Measurements from ENCODE around the gene NPSR1.
A peak's percentile ranks its signal among the peaks of the same experiment; 100 is the strongest.

Gene NPSR1

DNA sequence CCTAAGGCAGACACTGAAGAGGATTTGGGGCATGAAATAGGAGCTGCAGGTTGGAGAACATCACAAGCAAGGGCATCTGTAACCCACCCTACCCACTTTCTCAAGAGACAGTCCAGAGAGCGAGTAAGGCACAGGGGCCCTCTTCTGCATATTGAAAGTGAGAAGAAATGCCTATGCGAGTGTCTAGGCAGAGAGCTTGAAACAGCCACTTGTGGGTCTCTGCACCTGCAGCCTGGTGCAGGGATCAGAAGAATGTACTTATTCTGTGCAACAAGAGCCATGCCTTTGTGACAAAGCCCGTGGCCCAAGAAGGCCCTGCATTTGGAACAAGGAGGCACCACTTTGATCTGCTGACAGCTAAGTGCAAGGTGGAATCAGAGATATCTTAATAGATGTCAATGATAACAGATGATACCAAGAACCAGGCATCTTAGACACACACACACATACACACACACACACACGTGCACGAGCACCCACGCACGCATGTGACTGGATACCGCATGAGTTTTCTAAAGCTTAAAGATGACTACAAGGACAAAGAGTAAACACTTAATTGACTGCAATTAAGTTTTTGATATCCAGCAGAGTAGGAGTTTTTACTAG, 89.3 kb downstream of the NPSR1 start:
- H4K8ac ChIP-seq (ENCODE audit: low read length), result no peak overlapping the region
- H3K4me3 ChIP-seq (ENCODE audit: insufficient read depth in 1 of 2, low read depth in 1 of 2, low read length in 2 of 2), result no peak overlapping the region
- H2AK5ac ChIP-seq (ENCODE audit: low read length, severe bottlenecking), result no peak overlapping the region
- no peak overlapping the region for H2BK120ac ChIP-seq (ENCODE audit: low read depth, low read length)
- H2BK5ac ChIP-seq (ENCODE audit: low read depth, low read length, poor library complexity, severe bottlenecking), result no peak overlapping the region
- H2BK15ac ChIP-seq (ENCODE audit: low read depth, poor library complexity, severe bottlenecking), result no peak overlapping the region
- no peak overlapping the region for H3K18ac ChIP-seq (ENCODE audit: low read depth in 1 of 2, low read length in 2 of 2)
- no peak overlapping the region for H3K4ac ChIP-seq (ENCODE audit: low read depth in 1 of 2, low read length in 2 of 2)
- DNase-seq, result no peak
- no peaks in the 10 kb centered on the region for H3K36me3 ChIP-seq (ENCODE audit: control insufficient read depth in 1 of 2, insufficient read depth in 2 of 2, low read depth in 1 of 2, low read length in 2 of 2)
- H3K79me1 ChIP-seq (replicated peaks; ENCODE audit: low read length, poor library complexity, severe bottlenecking), result no peaks in the 10 kb centered on the region
- no peak overlapping the region for H4K91ac ChIP-seq (ENCODE audit: low read length)
- H3K4me2 ChIP-seq (ENCODE audit: low read length, poor library complexity, severe bottlenecking), result no peak overlapping the region
- no peak overlapping the region for H2AFZ ChIP-seq (ENCODE audit: low read depth, low read length)
- no peak overlapping the region for H3K14ac ChIP-seq (ENCODE audit: low read length in 2 of 2)
- H3K27me3 ChIP-seq (ENCODE audit: control insufficient read depth in 1 of 2, insufficient read depth in 1 of 2, low read length in 2 of 2), result no peaks in the 10 kb centered on the region
- 97% methylated on average over 7 of the region's 8 CpGs for WGBS
- no peak overlapping the region for H3K27ac ChIP-seq (ENCODE audit: low read length, poor library complexity, severe bottlenecking)
- H3K4me1 ChIP-seq (ENCODE audit: control insufficient read depth, insufficient read depth, low read depth, low read length), result peaks cover 13% of the 10 kb centered on the region
- no peak overlapping the region for H3K23ac ChIP-seq (ENCODE audit: low read length in 2 of 2)
- H3K9ac ChIP-seq (ENCODE audit: low read length), result no peak overlapping the region
- H3K9me3 ChIP-seq (ENCODE audit: control insufficient read depth, low read length), result peaks cover 7% of the 10 kb centered on the region
- H2BK12ac ChIP-seq (ENCODE audit: low read length in 2 of 2), result no peak overlapping the region

DNA sequence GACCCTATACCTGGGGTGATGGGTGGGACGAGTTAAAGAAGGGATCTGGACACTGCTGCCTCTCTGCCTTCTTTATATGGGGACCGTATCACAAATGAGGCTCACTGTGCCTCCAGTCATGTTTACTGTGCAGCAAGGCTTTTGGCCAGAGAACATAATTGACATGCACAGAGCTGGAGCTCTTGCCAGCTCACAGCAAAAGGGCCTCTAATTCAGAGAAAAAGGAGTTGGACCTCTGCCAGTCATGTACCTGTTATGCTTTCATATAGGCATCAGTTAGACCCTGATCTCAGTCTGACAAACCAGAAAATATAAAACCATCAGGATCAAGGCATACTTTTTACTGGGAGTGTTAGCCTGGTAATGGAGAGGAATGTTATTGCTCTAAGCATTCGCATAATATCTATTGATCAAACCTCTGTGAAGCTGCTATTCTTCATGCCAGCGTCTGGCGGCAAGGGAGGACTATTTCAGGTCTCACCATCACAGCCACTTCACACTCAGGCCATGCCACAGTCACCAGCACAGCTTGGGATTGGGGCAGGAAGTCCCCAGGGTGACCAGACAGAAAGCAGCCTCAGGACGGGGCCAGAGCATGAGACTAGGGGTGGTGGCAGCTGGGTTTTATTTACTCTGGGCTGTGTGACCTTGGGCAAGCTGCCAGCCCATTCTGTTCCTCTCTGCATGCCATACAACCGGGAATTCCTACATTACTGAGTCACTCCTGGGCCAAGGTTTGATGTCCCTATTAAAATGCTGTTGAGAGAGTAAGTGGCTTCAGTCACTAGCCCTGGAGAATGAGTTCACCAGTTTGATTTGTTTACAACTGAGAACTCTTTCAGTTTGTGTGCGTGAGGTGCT, 90.1 kb downstream of the NPSR1 start:
- no peaks in the 10 kb centered on the region for H3K36me3 ChIP-seq (ENCODE audit: control insufficient read depth in 1 of 2, insufficient read depth in 2 of 2, low read depth in 1 of 2, low read length in 2 of 2)
- H3K9ac ChIP-seq (ENCODE audit: low read length), result no peak overlapping the region
- H3K9me3 ChIP-seq (ENCODE audit: control insufficient read depth, low read length), result peaks cover under 1% of the 10 kb centered on the region
- H2BK15ac ChIP-seq (ENCODE audit: low read depth, poor library complexity, severe bottlenecking), result no peak overlapping the region
- peak overlapping the region; percentile 59 for H2AK5ac ChIP-seq (ENCODE audit: low read length, severe bottlenecking)
- H3K4ac ChIP-seq (ENCODE audit: low read depth in 1 of 2, low read length in 2 of 2), result no peak overlapping the region
- H3K4me3 ChIP-seq (ENCODE audit: insufficient read depth in 1 of 2, low read depth in 1 of 2, low read length in 2 of 2), result no peak overlapping the region
- no peaks in the 10 kb centered on the region for H3K27me3 ChIP-seq (ENCODE audit: control insufficient read depth in 1 of 2, insufficient read depth in 1 of 2, low read length in 2 of 2)
- 62% methylated on average over 7 of the region's 8 CpGs for WGBS
- H3K27ac ChIP-seq (ENCODE audit: low read length, poor library complexity, severe bottlenecking), result peak overlapping the region; percentile 40
- H3K14ac ChIP-seq (ENCODE audit: low read length in 2 of 2), result peak overlapping the region in 1 of 2 experiments; percentile 53
- no peak overlapping the region for H4K8ac ChIP-seq (ENCODE audit: low read length)
- H3K79me1 ChIP-seq (replicated peaks; ENCODE audit: low read length, poor library complexity, severe bottlenecking), result no peaks in the 10 kb centered on the region
- peak; percentile 65 for DNase-seq
- no peak overlapping the region for H3K18ac ChIP-seq (ENCODE audit: low read depth in 1 of 2, low read length in 2 of 2)
- H3K23ac ChIP-seq (ENCODE audit: low read length in 2 of 2), result no peak overlapping the region
- H4K91ac ChIP-seq (ENCODE audit: low read length), result no peak overlapping the region
- H2BK12ac ChIP-seq (ENCODE audit: low read length in 2 of 2), result no peak overlapping the region
- H2BK5ac ChIP-seq (ENCODE audit: low read depth, low read length, poor library complexity, severe bottlenecking), result no peak overlapping the region
- no peak overlapping the region for H2BK120ac ChIP-seq (ENCODE audit: low read depth, low read length)
- no peak overlapping the region for H2AFZ ChIP-seq (ENCODE audit: low read depth, low read length)
- H3K4me1 ChIP-seq (ENCODE audit: control insufficient read depth, insufficient read depth, low read depth, low read length), result peaks cover 14% of the 10 kb centered on the region
- peak overlapping the region; percentile 35 for H3K4me2 ChIP-seq (ENCODE audit: low read length, poor library complexity, severe bottlenecking)

DNA sequence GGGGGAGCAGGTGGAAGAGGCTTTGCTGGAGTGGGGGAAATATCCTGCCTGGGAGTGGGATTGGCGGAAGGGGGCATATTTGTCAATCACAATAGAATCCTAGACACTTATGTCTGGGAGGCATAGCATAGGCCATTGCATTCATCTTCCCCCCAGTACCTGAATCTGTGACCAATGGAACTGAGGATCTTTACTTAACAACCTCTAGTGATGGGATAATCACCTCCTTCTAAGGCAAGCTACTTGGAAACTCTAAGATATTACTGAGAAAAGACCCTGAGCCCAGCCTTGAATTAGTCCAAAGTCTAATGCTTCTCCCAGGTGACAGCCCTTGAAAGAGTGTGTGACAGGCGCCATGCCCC, 90.7 kb downstream of the NPSR1 start:
- Histone ChIP-seq H3K4me1 (ENCODE audit: control insufficient read depth, insufficient read depth, low read depth, low read length) (peaks cover 14% of the 10 kb centered on the region), H2BK120ac (ENCODE audit: low read depth, low read length) (no peak overlapping the region), H3K27ac (ENCODE audit: low read length, poor library complexity, severe bottlenecking) (peak overlapping the region; percentile 40), H3K4me2 (ENCODE audit: low read length, poor library complexity, severe bottlenecking) (peak overlapping the region; percentile 35), H3K9me3 (ENCODE audit: control insufficient read depth, low read length) (no peaks in the 10 kb centered on the region), H3K79me1 (replicated peaks; ENCODE audit: low read length, poor library complexity, severe bottlenecking) (no peaks in the 10 kb centered on the region), H2BK5ac (ENCODE audit: low read depth, low read length, poor library complexity, severe bottlenecking) (no peak overlapping the region), H4K8ac (ENCODE audit: low read length) (no peak overlapping the region), H2BK15ac (ENCODE audit: low read depth, poor library complexity, severe bottlenecking) (no peak overlapping the region), H3K27me3 (ENCODE audit: control insufficient read depth in 1 of 2, insufficient read depth in 1 of 2, low read length in 2 of 2) (no peaks in the 10 kb centered on the region), H2AFZ (ENCODE audit: low read depth, low read length) (no peak overlapping the region), H3K36me3 (ENCODE audit: control insufficient read depth in 1 of 2, insufficient read depth in 2 of 2, low read depth in 1 of 2, low read length in 2 of 2) (no peaks in the 10 kb centered on the region), H3K4me3 (ENCODE audit: insufficient read depth in 1 of 2, low read depth in 1 of 2, low read length in 2 of 2) (no peak overlapping the region), H3K4ac (ENCODE audit: low read depth in 1 of 2, low read length in 2 of 2) (no peak overlapping the region), H2BK12ac (ENCODE audit: low read length in 2 of 2) (no peak overlapping the region), H3K14ac (ENCODE audit: low read length in 2 of 2) (no peak overlapping the region), H3K18ac (ENCODE audit: low read depth in 1 of 2, low read length in 2 of 2) (no peak overlapping the region), H3K23ac (ENCODE audit: low read length in 2 of 2) (no peak overlapping the region), H3K9ac (ENCODE audit: low read length) (no peak overlapping the region), H4K91ac (ENCODE audit: low read length) (no peak overlapping the region), H2AK5ac (ENCODE audit: low read length, severe bottlenecking) (peak overlapping the region; percentile 59)
- no peak for DNase-seq
- WGBS, result 100% methylated on average over 2 of the region's 2 CpGs

DNA sequence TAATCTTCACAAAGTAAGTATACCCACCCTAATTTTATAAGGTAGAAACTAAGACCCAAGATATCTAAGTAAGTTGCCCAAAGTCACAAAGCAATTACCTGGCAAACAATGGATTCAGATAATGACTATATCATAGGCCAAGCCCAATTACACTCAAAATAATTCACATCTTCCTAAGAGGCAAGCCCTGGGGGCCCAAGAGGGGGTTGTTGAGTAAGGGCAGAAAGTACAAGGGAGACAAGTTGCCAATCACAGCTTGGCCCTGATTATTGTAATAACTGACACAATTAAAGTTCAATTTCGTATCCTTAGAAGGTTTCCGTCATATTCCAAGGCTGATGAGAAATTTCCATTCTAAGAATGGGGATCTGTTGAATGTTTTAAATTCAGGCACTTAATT, 91.4 kb downstream of the NPSR1 start:
- peaks cover 14% of the 10 kb centered on the region for H3K4me1 ChIP-seq (ENCODE audit: control insufficient read depth, insufficient read depth, low read depth, low read length)
- H3K4me3 ChIP-seq (ENCODE audit: insufficient read depth in 1 of 2, low read depth in 1 of 2, low read length in 2 of 2), result no peak overlapping the region
- no CpG with 5 or more reads among the region's 2 CpGs for WGBS

More for the DNA sequence above, 91.4 kb downstream of the NPSR1 start:
- H2BK5ac ChIP-seq (ENCODE audit: low read depth, low read length, poor library complexity, severe bottlenecking), result no peak overlapping the region
- H3K18ac ChIP-seq (ENCODE audit: low read depth in 1 of 2, low read length in 2 of 2), result no peak overlapping the region
- no peaks in the 10 kb centered on the region for H3K27me3 ChIP-seq (ENCODE audit: control insufficient read depth in 1 of 2, insufficient read depth in 1 of 2, low read length in 2 of 2)
- H2AFZ ChIP-seq (ENCODE audit: low read depth, low read length), result no peak overlapping the region
- no peak overlapping the region for H2BK120ac ChIP-seq (ENCODE audit: low read depth, low read length)
- no peaks in the 10 kb centered on the region for H3K9me3 ChIP-seq (ENCODE audit: control insufficient read depth, low read length)
- no peaks in the 10 kb centered on the region for H3K36me3 ChIP-seq (ENCODE audit: control insufficient read depth in 1 of 2, insufficient read depth in 2 of 2, low read depth in 1 of 2, low read length in 2 of 2)
- no peak overlapping the region for H4K8ac ChIP-seq (ENCODE audit: low read length)
- no peak overlapping the region for H2BK12ac ChIP-seq (ENCODE audit: low read length in 2 of 2)
- no peak overlapping the region for H3K4me2 ChIP-seq (ENCODE audit: low read length, poor library complexity, severe bottlenecking)
- H3K4ac ChIP-seq (ENCODE audit: low read depth in 1 of 2, low read length in 2 of 2), result no peak overlapping the region
- H3K9ac ChIP-seq (ENCODE audit: low read length), result no peak overlapping the region
- H4K91ac ChIP-seq (ENCODE audit: low read length), result no peak overlapping the region
- H3K14ac ChIP-seq (ENCODE audit: low read length in 2 of 2), result no peak overlapping the region
- H3K27ac ChIP-seq (ENCODE audit: low read length, poor library complexity, severe bottlenecking), result no peak overlapping the region
- no peak overlapping the region for H2BK15ac ChIP-seq (ENCODE audit: low read depth, poor library complexity, severe bottlenecking)
- H2AK5ac ChIP-seq (ENCODE audit: low read length, severe bottlenecking), result peak overlapping the region; percentile 60
- H3K23ac ChIP-seq (ENCODE audit: low read length in 2 of 2), result no peak overlapping the region
- no peak for DNase-seq
- H3K79me1 ChIP-seq (replicated peaks; ENCODE audit: low read length, poor library complexity, severe bottlenecking), result no peaks in the 10 kb centered on the region
